Embryonic facial prominence (tissue), 1 donor: ENCODE data around the gene ELOVL7.
"Not testable (repeated sequence)": the region's sequence is repeated elsewhere in the genome, so short reads cannot be mapped to it uniquely, and the experiment has no call there.

Source experiments
- DNase-seq: peaks from one replicate; pipeline ENCODE4 v3.0.0-alpha.2; 2016; ENCODE audit errors: extremely low spot score

The ELOVL7 gene

DNA sequence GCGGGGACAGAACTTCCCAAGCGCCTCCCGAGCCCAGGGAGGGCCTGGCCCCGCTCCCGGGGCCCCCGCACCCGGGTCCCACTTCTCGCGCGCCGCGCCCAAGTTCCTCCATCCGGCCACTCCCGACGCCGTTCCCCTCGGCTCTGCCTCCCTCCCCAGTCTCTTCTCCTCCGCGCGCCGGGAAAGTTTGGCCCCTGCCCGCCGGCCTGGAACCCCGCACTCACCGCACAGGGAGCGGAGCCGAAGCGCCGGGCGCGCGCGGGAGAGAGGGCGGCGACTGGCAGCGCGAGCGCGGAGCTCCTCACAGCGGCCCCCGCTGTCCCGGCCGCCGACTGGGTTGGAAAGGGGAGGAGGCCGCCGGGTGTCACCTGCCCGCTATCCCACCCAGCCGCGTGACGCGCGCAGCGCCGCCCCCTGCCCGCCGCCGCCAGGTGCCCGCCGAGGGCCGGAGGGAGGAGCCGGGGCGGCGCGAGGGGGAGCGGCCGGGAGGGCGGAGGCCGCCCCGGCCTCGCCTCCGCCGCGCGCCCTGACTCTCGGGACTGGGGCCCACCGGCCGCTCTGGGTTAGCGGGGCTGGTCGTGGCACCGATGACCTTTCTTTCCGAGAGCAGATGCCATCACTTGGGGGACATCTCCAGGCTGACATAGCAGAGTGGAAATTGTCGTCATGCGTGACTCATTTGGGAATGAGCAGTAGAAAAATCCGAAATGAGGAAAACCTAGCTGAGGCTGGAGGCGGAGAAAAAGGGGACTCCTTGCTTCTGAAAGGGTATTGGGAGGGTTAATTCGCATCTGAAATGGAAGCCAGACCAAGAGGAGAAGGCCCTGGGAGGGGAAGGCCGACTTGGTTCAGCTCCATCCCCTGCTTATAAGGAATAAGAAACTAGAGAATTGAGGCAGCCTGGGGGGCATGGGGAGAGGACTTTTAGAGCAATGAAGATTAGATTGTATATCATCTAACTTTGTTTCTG lies at the start of gene ELOVL7:
Gene ELOVL7, minus strand, starts transcription at position 334 of the 970 bp plus-strand sequence. CDS start 56,872 bp downstream, outside the sequence.
- DNase-seq = no peak

- DNase-seq = no peak
Observed at GRCh38 chr5:60893521-60893920, 49.5 kb upstream of the ELOVL7 start.

DNA sequence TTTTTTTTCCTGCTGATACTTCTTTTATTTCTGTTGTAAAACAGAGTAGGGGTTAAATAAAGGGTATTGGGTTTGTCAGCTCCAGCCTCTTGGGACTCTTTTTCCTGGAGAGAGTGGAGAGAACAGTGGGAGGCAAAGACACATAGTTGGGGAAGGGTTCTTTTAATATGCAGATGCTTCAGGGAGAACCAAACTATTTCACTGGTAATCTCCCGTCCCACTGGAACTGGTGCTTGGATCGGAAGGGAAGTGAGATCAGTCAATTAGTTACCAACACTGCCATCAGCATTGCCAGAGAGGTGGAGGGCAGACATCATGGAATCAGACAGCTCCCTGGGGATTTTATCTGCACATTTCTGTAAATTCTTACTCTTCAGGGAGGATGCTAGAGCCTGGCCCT lies 47.6 kb upstream of the ELOVL7 start:
- DNase-seq = no peak

DNA sequence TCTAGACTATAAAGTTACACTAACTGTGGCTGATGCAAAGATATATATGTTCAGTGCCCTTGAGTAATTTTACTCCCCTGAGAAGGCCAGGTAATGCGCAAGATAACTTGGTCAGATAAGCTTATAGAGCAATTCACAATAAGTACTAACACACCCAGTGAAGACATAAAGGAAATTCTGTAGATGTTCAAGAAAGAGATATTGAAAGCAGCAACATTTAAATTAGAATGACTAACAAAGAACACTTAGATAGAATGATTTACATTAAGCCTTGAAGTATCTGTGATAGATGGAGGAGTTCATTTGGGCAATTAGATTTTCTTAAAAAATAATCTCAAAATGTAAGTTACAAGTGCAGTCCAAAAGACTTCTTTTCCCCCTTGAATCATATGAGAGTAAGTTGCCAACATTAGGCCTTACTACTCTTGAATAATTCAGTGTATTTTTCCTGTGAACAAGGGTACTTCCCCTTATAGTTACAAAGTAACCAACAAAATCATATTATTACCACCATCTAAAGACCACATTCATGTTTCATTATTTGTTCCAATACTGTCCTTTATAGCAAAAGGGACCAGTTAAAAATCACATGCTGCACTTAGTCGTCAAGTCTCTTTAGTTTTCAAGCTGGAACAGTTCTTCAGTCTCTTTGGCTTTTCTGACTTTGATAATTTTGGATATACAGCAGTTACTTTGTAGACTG lies 44.4 kb upstream of the ELOVL7 start:
- DNase-seq = no peak

GRCh38 chr5:60887746-60888145 lies 43.7 kb upstream of the ELOVL7 start:
- DNase-seq = no peak

- no peak for DNase-seq
Observed at GRCh38 chr5:60887096-60887495, 43.0 kb upstream of the ELOVL7 start.

GRCh38 chr5:60886158-60886557 lies 42.1 kb upstream of the ELOVL7 start:
- no peak for DNase-seq

DNA sequence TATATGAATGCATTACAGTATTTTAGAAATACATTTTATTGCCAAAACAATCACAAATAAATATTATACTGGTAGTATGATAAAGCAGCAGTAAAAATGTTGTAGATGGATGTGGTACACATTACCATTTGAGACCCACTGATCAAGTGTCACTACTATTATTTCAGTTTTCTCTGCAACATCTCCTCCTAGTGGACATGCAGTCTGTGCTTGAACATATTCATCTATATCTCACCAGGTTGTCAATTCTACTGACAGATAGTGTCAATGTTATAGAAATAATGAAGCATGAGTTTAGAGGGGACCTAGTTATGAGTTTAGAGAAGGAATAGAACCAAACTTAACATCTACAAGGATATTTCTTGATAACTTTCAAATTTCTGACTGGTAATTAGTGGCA lies 39.2 kb upstream of the ELOVL7 start:
- DNase-seq = no peak

GRCh38 chr5:60872892-60873291 lies 28.8 kb upstream of the ELOVL7 start:
- DNase-seq = no peak

DNA sequence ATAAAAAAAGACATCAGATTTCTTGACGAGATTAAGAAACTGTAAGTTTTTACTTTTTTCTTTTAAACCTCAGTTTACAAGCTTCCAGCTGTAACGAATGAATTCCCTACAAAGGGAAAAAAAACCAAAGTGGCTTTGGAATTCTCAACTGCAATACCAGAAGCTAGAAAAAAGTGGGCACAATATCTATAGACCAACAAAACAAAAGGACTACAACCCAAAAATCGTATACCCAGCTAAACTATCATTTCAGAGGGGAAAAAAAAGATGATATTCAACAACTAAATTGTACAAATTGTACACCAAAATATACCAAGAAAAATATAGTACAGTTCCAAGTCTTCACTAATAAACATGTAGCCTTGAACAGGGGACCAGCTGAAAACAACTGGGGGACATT lies 26.8 kb upstream of the ELOVL7 start:
- DNase-seq = no peak

GRCh38 chr5:60860572-60860971 lies 16.5 kb upstream of the ELOVL7 start:
- not testable (repeated sequence) for DNase-seq

- no peak for DNase-seq
Observed at GRCh38 chr5:60856066-60856465, 12.0 kb upstream of the ELOVL7 start.

GRCh38 chr5:60852940-60853339 lies 8.9 kb upstream of the ELOVL7 start:
- DNase-seq = no peak

DNA sequence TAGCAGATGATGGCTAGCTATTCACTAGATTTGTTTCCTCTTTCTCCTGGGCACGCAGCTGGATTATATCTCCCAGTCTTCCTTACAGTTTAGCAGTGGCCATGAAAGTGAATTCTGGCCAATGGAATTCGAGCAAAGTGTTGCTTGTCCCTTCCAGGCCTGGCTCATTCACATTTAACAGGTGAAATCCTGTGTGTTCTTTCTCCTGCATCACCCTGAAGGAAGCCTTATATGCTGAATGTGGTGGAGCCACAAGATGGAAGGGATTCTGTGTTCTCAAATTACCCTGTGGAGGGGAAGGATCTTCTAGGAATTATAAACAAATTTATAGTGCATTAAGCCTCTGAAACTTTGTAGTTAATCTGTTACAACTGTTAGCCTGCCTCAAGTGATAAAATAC lies 8.2 kb upstream of the ELOVL7 start:
- DNase-seq = no peak

DNA sequence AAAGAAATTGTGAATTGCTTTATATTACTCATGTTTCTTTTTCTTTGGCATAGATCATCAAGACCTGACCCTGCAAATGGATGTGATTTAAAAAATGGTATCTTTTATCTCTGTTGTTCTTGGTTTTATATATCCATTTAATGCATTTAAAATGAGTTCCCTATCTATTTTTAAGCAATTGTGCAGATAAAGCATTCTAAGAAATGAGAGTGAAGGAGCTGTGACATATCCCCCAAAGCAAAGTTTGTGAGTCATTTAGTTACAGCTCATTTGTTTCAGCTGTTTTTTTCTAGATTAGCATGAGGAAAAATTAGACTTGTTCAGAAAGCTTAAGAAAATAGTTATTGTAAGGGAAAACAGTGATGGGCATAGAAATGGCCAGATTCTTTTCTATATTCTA lies 7.6 kb upstream of the ELOVL7 start:
- no peak for DNase-seq

- DNase-seq = no peak
Observed at GRCh38 chr5:60846298-60846697, 2.2 kb upstream of the ELOVL7 start.

GRCh38 chr5:60843386-60843935 lies 608 bp downstream of the ELOVL7 start:
- no peak for DNase-seq

- no peak for DNase-seq
Observed at GRCh38 chr5:60842871-60843385, 1.1 kb downstream of the ELOVL7 start.

DNA sequence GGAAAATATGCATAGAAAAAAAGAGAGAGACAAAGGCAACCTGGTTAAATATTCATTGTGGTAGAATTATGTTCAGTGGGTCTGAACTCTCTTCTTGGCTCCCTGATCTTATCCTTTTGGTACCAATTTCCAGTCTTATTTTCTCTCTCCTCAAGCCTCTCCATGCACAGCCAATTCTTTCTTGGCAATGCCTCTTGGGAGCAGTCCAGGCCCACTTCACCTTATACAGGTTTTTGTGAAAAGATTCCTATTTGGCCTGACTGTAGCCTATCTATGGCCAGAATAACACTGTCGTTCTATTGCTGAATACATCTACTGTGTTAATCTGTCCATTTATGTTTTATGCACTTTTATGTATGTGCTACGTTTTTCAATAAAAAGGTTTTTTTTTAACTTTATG lies 2.7 kb downstream of the ELOVL7 start:
- no peak for DNase-seq

DNA sequence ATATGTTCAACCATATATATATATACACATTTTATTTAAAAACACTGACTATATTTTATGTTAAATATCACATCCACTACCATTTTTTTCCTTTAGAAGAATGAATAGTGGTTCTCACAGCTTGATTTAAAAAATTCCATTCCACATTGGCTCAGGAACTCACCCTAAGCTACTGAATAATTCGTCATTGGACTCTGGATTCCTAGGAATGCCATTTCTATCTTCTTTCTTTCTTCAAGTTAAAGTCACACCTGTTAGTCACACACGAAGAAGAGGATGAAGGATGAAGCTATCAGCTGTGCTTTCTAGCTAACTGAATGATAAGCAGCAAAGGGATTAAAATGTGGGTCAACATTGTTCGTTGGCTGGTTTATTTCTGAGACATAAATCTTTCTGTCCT lies 7.9 kb downstream of the ELOVL7 start:
- DNase-seq = no peak

GRCh38 chr5:60835554-60835953 lies 8.5 kb downstream of the ELOVL7 start:
- DNase-seq = no peak

DNA sequence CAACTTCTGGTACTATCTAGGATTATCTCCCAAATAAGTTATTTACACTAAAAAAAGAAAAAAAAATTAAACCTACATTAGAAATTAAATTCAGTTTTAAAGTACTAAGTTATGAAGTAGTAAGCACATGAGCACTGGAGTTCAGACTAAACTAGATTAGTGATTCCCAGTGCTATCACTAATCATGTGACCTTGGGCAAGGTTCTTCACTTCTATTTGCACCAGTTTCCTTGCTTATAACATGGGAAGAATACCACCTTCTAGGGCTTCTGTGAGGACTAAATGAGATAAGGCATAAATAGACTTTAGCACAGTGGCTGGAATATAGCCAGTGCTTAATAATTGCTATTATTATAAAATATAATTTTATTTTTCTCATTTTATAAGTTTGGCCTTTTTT lies 10.5 kb downstream of the ELOVL7 start:
- DNase-seq = no peak
